Activated CD8-positive, alpha-beta memory T cell treated with anti-CD3 and anti-CD28 coated beads, Interleukin-2, amount 50 U/mL, for 1 hour (primary cell): ENCODE measurements around the gene ARHGAP15.

Experiments
- DNase-seq: peaks from one replicate; pipeline ENCODE4 v3.0.0-alpha.2; 2020; ENCODE audit errors: extremely low read depth

The ARHGAP15 gene

GRCh38 chr2:143629340-143629739 lies 500.1 kb downstream of the ARHGAP15 start:
- no peak for DNase-seq

GRCh38 chr2:143632751-143633374 lies 503.6 kb downstream of the ARHGAP15 start:
- DNase-seq, result no peak

GRCh38 chr2:143633419-143633818 lies 504.2 kb downstream of the ARHGAP15 start:
- no peak for DNase-seq

- no peak for DNase-seq
Observed at GRCh38 chr2:143635302-143635701, 506.1 kb downstream of the ARHGAP15 start.

- DNase-seq, result no peak
Observed at GRCh38 chr2:143635936-143636335, 506.7 kb downstream of the ARHGAP15 start.

GRCh38 chr2:143640826-143641225 lies 511.6 kb downstream of the ARHGAP15 start:
- DNase-seq, result no peak

GRCh38 chr2:143645921-143646645 lies 516.9 kb downstream of the ARHGAP15 start:
- DNase-seq, result no peak

- DNase-seq, result no peak
Observed at GRCh38 chr2:143649226-143649740, 520.1 kb downstream of the ARHGAP15 start.

- DNase-seq, result no peak
Observed at GRCh38 chr2:143652692-143653091, 523.5 kb downstream of the ARHGAP15 start.

GRCh38 chr2:143668234-143668633 lies 539.0 kb downstream of the ARHGAP15 start:
- no peak for DNase-seq

GRCh38 chr2:143674051-143674450 lies 544.8 kb downstream of the ARHGAP15 start:
- DNase-seq, result no peak

GRCh38 chr2:143675021-143675420 lies 545.8 kb downstream of the ARHGAP15 start:
- DNase-seq, result no peak

- DNase-seq, result no peak
Observed at GRCh38 chr2:143679617-143680016, 550.4 kb downstream of the ARHGAP15 start.

GRCh38 chr2:143680885-143681405 lies 551.7 kb downstream of the ARHGAP15 start:
- DNase-seq, result no peak

- DNase-seq, result no peak
Observed at GRCh38 chr2:143682436-143683055, 553.3 kb downstream of the ARHGAP15 start.

- DNase-seq, result no peak
Observed at GRCh38 chr2:143683977-143684376, 554.8 kb downstream of the ARHGAP15 start.

GRCh38 chr2:143684551-143685320 lies 555.5 kb downstream of the ARHGAP15 start:
- no peak for DNase-seq

- DNase-seq, result no peak
Observed at GRCh38 chr2:143685421-143686078, 556.3 kb downstream of the ARHGAP15 start.

- DNase-seq, result no peak
Observed at GRCh38 chr2:143686585-143687164, 557.5 kb downstream of the ARHGAP15 start.

- DNase-seq, result no peak
Observed at GRCh38 chr2:143688248-143688647, 559.0 kb downstream of the ARHGAP15 start.

GRCh38 chr2:143688815-143689214 lies 559.6 kb downstream of the ARHGAP15 start:
- no peak for DNase-seq
